KOPT-K1 (cell line): ENCODE measurements around the gene RUNX1.
"Not testable (repeated sequence)": the region's sequence is repeated elsewhere in the genome, so short reads cannot be mapped to it uniquely, and the experiment has no call there.

Experiments
- H3K27ac ChIP-seq: fragments of 200-600 bp; sonication (generic); 2 replicates; pipeline ENCODE4 v1.5.1; 2016; ENCODE audit warnings: antibody characterized with exemption, mild to moderate bottlenecking, low read depth, low read length; ENCODE audit not compliant: poor library complexity, severe bottlenecking
- H3K36me3 ChIP-seq: fragments of 200-600 bp; sonication (generic); 2 replicates; pipeline ENCODE4 v1.5.1; 2017; ENCODE audit warnings: antibody characterized with exemption, mild to moderate bottlenecking, low read length, moderate library complexity; ENCODE audit not compliant: insufficient read depth
- H3K9me3 ChIP-seq: fragments of 200-600 bp; sonication (generic); 2 replicates; pipeline ENCODE4 v1.5.1; 2017; ENCODE audit warnings: antibody characterized with exemption, low read length, mild to moderate bottlenecking; ENCODE audit not compliant: insufficient read depth, poor library complexity, severe bottlenecking

RUNX1 gene

DNA sequence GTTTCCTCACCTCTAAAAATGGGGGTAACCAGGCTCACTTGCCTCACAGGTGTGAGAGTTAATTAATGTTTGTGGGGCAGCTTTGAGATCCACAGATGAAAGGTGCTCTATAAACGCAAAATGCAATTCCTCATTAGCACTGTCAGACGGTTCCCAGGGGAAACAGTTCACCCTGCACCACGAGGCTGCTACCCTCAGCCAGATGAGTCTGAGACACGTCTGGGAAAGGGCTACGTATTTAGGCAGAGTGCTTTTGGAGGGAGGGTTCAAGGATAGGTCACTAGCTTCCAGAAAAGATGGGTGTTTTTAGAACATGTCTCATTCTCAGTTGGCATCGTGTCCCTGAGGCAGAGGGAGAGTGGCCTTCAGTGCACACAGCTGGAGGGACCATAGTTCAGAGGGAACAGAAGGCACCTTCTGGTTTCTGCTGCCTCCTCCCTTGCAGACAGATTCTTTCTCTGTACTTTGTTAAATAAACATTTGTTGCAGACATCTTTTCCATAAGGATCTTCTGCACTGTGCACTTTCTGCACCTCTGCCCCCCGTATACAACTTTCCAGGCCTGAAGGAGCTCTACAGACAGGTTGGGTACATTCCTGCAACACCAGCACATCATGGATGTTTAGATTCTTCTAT, 240.4 kb downstream of the RUNX1 start:
- Histone ChIP-seq H3K27ac (peak overlapping the region; percentile 17), H3K9me3 (peaks cover 4% of the 10 kb centered on the region), H3K36me3 (peaks cover 99% of the 10 kb centered on the region)

DNA sequence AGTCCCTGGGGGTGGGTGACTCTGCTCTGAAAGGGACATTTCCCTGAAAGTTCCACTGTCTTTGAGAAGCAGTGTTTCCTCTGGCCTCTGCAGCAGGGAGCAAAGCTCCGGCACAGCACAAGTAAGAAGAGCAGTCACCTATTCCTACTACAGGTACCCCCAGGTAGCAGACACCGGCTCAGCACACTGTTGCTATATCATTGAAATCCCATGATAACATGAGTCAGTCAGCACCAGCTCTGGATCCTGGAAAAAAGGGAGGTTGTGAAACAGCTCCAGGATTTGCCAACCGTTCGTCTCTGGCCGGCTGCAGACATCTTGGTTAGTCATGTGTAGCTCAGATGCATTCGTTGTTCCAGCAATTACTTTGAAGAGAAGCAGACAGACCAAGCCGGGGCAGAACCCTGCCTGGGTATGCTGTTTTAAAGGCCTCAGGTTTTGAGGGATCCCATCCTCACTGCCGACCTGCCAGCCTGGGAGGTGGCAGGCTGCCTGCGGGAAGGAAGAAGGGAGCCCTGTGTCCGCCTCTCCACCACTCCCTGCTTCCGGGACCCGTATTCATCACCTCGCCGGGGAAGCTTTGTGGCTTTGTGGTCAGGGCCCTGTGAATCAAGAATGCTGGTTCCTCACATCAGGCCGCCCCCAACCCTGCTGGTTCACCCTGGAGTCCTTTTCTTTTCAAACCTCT, 241.1 kb downstream of the RUNX1 start:
- H3K27ac ChIP-seq: no peak overlapping the region
- H3K36me3 ChIP-seq: peaks cover 99% of the 10 kb centered on the region
- H3K9me3 ChIP-seq: peaks cover 4% of the 10 kb centered on the region

DNA sequence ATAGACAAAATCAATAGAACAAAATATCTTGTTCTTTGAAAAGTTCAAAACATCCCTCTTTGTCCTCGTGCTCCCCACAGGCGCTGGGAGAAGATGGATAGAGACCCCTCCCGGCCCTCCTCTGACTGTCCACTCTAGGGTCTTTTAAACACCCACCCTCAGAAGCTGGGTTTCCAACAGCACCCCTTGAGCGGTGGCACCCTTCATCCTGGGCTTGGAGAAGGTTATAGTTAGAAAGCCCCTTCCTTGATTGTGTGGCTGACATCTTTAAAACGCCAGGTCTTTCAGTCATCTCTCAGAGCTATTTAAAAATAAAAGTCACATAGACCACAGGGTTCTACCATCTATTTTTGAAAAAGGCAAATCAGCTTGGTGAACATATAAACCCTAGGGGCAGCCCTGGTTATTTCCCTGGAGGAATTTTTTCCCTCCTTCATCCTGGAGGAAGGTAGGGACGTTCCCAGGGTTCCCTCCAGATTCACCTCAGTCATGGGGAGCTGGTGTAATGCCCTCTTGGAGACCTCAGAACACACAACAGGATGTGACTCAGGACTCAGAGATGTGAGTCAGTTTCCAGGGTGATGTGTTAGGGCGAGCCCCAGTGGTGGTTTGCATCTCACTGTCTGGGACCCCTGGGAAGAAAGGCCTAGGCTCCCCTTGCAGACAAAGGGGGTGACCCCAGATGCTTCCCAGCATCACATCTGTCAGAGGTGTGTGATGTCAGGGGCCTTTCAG, 241.8 kb downstream of the RUNX1 start:
- no peak overlapping the region for H3K27ac ChIP-seq
- H3K9me3 ChIP-seq: peaks cover 4% of the 10 kb centered on the region
- H3K36me3 ChIP-seq: peaks cover 99% of the 10 kb centered on the region

DNA sequence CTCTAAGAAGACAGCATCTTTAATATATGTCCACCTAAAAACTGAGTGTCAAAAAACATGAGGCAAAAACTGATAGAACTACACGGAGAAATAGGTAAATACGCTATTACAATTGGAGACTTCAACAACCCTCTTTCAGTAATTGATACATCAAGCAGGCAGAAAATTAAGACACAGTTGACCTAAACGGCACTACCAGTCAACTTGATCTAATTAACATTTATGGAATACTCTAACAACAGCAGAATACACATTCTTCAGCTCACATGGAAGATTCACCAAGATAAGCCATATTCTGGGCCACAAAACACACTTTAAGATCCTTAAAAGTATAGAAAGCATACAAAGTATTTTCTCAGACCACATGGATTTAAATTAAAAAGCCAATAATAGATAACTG, 242.7 kb downstream of the RUNX1 start:
- Histone ChIP-seq H3K27ac (no peak overlapping the region), H3K9me3 (peaks cover 4% of the 10 kb centered on the region), H3K36me3 (peaks cover 99% of the 10 kb centered on the region)

DNA sequence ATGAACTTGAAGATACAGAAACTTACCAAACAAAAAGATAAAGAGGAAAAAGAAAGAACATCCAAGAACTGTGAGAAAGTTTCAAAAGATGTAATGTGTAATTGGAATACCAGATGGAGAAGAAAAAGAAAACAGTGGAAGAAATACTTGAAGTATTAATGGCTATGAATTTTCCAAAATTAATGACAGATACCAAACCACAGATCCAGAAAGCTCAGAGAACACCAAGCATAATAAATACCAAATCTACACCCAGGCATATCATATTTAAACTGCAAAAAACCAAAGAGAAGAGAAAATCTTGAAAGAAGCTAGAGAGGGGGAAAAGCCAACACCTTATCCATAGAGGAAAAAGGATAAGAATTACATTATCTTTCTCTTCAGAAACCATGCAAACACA, 243.9 kb downstream of the RUNX1 start:
- peaks cover 99% of the 10 kb centered on the region for H3K36me3 ChIP-seq

DNA sequence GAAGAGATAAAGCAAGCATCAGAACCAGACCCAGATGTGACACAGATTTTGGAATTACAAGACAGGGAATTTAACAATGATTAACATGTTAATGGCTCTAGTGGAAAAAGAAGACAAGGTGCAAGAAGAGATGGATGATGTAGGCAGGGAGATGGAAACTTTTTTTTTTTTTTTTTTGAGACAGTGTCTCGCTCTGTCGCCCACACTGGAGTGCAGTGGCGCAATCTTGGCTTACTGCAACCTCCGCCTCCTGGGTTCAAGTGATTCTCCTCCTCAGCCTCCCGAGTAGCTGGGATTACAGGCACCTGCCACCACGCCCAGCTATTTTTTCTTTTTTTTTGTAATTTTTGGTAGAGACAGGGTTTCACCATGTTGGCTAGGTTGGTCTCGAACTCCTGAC, 244.5 kb downstream of the RUNX1 start:
- H3K27ac ChIP-seq, H3K9me3 ChIP-seq: not testable (repeated sequence)
- peaks cover 99% of the 10 kb centered on the region for H3K36me3 ChIP-seq

More for the DNA sequence above, 243.9 kb downstream of the RUNX1 start:
- Histone ChIP-seq H3K27ac (no peak overlapping the region), H3K9me3 (peaks cover 4% of the 10 kb centered on the region)

DNA sequence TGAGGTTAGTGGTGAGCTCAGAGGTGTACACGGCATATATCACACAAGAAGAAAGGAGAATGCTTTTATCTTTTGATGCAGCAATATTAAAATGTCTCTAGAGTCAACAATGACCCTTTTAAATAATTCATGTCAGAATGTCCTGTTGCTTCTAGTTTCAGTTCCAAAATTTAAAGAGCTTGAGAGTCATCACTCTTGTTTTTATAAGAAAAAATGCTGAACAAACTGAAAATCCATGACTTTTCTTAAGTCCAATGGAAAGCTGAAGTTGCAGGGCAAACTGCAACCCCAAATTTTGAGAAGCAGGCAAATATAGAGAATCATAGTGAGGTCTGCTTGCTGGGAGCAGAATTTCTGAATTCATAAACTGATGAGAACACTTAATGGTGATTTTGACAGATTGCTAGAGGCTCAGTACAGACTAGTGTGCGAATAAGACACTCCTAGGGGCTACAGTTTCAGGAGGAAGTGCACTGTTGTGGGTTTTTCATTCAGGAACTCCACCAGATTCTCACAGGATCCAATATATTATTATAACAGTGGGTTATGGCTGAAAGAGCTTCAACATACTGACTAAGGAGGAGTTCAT, 245.2 kb downstream of the RUNX1 start:
- no peak overlapping the region for H3K27ac ChIP-seq
- H3K36me3 ChIP-seq: peaks cover 99% of the 10 kb centered on the region
- H3K9me3 ChIP-seq: peaks cover 4% of the 10 kb centered on the region

DNA sequence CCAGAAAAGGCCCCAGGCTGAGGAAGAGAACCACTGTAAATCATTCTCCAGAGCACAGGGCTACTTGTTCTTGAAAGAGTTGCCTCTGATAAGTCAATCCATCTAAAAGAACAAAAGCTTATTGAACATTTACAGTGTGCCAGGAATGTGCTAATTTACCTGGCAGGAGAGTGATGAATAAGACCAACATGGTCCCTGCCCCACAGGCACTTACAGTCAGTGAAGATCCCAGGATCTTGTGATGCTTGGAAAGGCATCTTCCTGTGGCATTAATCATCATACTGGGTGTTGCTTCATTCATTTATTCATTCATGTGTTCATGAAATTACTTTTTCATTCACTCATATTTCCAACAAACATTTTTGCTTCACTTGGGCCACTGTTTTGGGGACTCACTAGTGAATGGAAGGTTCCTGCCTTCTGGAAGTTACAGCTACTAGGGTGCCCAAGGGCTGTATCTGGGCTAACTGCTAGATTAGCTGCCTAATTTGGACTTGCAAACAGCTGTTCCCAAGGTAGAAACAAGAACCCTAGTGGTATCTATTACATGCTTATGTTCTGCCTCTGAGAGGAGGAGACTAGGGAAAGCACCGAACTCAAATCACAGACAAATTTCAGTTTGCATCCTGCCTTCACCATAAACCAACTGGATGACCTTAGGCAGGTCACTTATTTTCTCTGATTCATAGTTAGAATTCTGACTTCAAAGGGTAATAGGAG, 246.8 kb downstream of the RUNX1 start:
- peaks cover 4% of the 10 kb centered on the region for H3K9me3 ChIP-seq
- no peak overlapping the region for H3K27ac ChIP-seq
- peaks cover 99% of the 10 kb centered on the region for H3K36me3 ChIP-seq

DNA sequence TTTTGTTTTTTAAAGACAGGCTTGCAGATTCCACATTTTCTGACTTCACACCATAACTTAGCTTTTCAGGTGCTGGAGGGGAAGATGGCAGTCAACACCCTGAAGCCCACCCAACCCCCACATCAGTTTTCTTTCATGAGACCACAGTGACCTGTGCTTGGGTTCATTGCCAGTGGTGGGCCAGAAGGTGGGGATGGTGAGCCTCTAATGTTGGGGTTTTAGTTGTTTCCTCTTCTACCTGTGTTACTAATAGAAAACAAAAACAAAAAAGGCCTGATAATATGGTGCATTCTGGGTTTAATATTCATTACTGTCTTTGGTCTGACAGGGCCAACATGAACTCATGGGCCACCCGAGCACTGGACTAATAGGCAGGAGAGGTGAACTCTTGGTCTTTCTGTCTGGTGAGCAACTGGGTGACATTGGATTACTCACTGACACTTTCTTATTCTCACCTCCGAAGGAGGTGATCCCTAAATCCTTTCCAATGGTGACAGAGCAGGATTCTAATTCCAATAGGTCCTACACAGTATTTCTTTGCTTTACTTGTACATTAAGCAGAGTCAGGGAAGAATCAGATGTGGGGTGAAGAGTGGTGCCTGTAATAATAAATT, 247.5 kb downstream of the RUNX1 start:
- Histone ChIP-seq H3K9me3 (peaks cover 4% of the 10 kb centered on the region), H3K27ac (no peak overlapping the region), H3K36me3 (peaks cover 99% of the 10 kb centered on the region)

DNA sequence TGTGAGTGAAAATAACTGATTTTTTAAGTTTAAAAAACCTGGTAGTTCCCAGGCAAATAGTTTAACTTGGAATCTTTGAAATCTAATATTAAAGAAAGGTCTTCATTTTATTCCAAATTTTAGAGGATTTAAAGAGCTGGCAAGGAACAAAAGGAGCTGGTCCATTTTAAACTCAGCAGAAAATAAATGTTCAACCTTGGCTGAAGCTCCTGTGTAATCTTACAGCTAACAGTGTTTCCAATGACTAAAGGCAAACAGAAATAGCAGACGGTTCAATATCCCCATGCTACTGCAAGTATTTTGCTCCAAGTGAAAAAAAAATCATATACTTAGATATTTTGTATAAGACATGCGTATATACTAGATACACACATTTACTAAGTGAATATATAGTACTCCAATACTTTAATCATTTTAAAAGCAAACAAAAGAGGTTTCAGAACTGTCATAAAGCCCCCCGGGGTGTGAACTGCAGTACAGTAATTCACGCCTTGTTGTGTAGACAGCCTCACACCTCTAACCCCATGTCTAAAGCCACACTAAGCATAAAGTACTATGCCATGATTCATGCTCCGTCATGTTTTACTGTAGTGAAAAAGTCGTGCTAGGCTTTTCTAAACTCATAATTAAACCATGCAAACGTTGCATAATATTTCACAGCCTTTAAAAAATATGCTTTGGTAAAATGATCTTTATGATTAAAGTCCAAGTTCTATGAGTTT, 248.1 kb downstream of the RUNX1 start:
- no peaks in the 10 kb centered on the region for H3K9me3 ChIP-seq
- peaks cover 100% of the 10 kb centered on the region for H3K36me3 ChIP-seq
- no peak overlapping the region for H3K27ac ChIP-seq

DNA sequence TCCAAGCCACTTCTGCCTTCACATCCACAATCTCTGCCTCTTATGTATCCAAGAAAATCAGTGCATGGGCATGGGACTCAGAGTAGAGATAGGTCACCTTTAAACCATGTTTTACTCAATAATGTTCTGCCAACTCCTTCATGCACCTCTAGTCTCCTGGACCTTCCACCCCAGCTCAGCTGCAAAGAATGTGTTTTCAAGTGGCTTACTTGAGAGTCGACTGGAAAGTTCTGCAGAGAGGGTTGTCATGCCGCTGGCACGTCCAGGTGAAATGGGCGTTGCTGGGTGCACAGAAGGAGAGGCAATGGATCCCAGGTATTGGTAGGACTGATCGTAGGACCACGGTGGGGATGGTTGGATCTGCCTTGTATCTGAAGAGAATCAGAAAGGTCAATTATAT, 250.0 kb downstream of the RUNX1 start:
- Histone ChIP-seq H3K9me3 (no peaks in the 10 kb centered on the region), H3K36me3 (peaks cover 100% of the 10 kb centered on the region), H3K27ac (no peak overlapping the region)

DNA sequence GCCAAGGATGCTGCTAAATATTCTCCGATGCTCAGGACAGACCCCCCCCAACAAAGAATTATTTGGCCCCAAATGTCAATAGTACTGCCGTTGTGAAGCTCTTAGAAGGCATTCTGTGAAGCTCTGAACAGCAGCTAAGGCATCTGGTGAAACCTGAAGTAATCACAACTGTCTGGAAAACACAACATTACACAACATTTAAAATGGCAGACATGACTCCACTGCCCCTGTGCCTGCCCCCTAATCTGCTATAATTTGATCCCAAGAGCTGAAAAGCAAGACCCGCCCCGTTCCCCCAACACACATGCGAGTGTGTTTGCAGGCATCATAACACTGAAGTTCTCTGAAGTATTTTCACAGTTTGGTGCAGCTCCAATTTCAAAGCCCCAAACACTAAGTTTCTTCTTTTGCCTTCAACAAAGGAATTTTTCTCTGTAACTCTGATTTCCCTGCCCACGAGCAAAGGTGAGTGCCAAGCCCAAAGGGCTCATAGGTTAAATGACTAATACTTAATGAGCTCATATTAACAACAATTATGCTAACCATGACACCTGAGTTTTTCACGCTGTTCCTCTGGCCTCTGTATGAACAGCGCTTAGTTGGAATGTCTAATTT, 251.1 kb downstream of the RUNX1 start:
- Histone ChIP-seq H3K9me3 (no peaks in the 10 kb centered on the region), H3K27ac (no peak overlapping the region), H3K36me3 (peaks cover 97% of the 10 kb centered on the region)

DNA sequence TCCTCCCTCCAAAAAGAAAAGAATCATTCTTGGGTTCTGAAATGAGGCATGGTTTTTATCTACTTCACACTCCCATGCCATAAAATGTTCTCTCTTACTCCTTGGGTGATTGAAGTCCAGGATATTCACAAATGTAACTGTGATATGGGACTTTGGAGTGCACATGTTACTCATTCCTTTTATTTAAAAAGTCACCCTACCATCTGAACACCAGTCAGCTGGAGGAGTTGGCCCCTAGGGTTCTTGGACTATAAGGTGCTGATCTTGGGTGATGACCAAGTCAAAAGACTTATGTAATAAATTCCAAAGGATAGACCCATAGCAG, 251.9 kb downstream of the RUNX1 start:
- Histone ChIP-seq H3K9me3 (no peaks in the 10 kb centered on the region), H3K36me3 (peaks cover 97% of the 10 kb centered on the region), H3K27ac (no peak overlapping the region)
